Muscle of back (tissue), 11 donors: ENCODE measurements around the gene RIN1. TPM values are rescaled to one million over a fixed set of nuclear protein-coding genes. Genes with fewer than 3 reads are reported as not detected.
"Not testable (repeated sequence)": the region's sequence is repeated elsewhere in the genome, so short reads cannot be mapped to it uniquely, and the experiment has no call there.

Experiments used
- DNase-seq, 3 donors: peaks; one replicate each; pipeline versions ENCODE4 v3.0.0 to v3.0.0-alpha.2; 2013
- polyA plus RNA-seq, 10 donors: library from polyadenylated mRNA; unstranded; fragments of 120-200 nt; gene quantifications; one replicate each; pipeline ENCODE4 v1.2.1, GENCODE V29; 2013; ENCODE audit not compliant: insufficient read length in 10 of 10

Gene RIN1
- polyA plus RNA-seq, 10 donors: 3.9 to 8.1 (median 6.0) TPM

DNA sequence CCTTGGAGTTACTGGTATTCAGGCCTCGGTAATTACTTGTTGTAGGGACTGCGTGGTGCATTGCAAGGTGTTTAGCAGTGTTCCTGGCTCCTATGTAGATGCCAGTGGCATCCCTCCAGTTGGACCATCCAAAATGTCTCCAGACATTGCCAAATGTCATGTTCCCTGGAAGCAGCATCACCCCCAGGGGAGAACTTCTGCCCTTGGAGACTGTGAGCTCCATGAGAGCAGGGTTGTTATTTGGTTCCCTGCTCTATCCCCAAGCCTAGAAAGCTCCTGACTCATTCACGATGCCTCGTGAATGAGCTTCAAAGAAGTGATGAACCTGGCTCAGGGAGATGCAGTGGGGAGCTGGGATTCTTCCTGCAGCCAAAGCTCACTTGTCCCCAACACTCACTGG, 14.6 kb downstream of the RIN1 start:
- no peak for DNase-seq

DNA sequence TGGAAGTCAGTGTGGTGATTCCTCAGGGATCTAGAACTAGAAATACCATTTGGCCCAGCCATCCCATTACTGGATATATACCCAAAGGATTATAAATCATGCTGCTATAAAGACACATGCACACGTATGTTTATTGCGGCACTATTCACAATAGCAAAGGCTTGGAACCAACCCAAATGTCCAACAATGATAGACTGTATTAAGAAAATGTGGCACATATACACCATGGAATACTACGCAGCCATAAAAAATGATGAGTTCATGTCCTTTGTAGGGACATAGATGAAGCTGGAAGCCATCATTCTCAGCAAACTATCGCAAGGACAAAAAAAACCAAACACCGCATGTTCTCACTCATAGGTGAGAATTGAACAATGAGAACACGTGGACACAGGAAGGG, 15.5 kb downstream of the RIN1 start:
- not testable (repeated sequence) for DNase-seq

DNA sequence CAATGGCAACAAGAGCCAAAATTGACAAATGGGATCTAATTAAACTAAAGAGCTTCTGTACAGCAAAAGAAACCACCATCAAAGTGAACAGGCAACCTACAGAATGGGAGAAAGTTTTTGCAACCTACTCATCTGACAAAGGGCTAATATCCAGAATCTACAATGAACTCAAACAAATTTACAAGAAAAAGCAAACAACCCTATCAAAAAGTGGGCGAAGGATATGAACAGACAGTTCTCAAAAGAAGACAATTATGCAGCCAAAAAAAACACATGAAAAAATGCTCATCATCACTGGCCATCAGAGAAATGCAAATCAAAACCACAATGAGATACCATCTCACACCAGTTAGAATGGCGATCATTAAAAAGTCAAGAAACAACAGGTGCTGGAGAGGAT, 15.9 kb downstream of the RIN1 start:
- DNase-seq: not testable (repeated sequence)

DNA sequence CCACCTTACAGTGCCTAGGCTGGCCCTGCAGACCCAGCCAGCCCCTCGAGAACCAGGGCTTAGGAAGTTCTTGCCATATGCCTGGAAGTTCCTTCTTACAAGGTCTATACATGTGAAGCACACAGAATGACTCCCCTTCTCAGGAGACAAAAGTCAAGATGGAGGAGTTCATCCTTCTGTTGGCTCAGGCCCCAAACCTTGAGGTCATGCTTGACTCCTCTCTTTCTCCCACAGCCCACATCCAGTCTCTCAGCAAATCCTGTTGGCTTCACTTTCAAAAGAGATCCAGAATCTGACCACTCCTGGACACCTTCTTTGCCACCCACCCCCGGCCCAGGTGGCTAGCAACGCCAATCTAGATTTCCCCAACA, 17.6 kb downstream of the RIN1 start:
- DNase-seq: no peak

DNA sequence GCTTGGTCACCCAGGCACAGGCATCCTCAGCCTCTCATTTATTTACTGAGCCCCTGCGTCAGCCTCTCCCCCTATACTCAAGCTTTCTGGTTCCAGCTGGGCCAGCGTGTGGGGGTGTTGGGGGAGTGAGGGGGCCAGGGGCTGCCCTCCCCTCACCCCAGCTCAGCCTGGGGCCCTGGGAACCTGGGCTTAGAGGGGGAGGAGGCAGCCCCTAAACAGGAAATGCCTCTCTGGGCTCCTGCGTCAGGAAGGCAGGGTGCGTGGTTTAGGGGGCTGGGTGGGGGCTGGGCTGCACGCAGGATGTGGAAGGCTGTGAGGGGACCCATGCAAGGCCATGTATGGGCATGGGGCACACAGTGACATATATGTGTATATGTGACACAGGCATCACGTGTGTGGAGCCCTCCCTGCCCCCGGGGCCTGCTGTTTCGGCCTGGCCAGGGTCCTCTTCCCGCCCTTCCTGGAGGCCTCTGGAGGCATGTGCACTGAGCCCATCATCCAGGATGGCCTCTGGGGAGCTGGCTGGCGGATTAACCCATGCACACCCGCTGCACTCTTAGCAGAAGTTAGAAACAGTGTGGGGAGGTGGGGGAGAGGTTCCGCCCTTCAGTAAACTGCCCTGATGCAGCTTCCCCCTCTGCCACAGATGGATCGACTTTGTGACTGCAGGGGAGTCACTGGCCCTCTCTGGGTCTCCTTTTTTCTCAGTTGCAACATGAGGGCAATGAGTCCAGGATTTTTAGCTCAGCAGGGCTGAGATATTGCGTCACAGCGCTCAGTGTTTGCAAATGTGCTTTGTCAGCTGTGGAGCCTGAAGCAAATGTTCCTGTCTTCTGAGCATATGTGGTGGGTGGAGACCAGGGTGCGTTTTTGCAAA, 18.3 kb downstream of the RIN1 start:
- DNase-seq: peak; percentile 47 to 80 (median 77)

- peak; percentile 60 to 86 (median 64) for DNase-seq
Measured at GRCh38 chr11:66317322-66317722, 18.9 kb downstream of the RIN1 start.

DNA sequence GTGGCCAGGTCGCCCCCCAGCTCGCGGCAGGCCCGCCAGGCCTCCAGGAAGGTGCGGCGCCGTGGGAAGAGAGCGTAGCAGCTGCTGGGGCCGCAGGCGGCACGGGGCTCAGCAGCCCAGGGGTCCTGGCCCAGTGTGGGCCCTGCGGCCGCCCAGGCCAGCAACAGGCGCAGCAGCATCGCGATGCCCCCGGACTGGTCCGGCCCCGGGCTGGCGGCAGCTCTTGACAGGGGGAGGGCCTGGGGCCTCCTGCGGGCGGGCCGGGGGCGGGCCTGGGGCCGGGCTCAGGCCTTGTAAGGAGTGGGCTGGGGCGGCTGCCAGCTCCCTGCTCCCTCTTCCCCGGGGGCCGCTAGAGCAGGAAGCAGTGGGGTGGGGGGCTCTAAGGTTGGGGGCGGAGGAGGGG, 19.4 kb downstream of the RIN1 start, which contains the start of gene CD248:
CD248 (minus strand) TSS at position 196 of the 403 bp plus-strand sequence; CDS start at position 179, 17 bp downstream.
- peak; percentile 86 to 94 (median 90) for DNase-seq

DNA sequence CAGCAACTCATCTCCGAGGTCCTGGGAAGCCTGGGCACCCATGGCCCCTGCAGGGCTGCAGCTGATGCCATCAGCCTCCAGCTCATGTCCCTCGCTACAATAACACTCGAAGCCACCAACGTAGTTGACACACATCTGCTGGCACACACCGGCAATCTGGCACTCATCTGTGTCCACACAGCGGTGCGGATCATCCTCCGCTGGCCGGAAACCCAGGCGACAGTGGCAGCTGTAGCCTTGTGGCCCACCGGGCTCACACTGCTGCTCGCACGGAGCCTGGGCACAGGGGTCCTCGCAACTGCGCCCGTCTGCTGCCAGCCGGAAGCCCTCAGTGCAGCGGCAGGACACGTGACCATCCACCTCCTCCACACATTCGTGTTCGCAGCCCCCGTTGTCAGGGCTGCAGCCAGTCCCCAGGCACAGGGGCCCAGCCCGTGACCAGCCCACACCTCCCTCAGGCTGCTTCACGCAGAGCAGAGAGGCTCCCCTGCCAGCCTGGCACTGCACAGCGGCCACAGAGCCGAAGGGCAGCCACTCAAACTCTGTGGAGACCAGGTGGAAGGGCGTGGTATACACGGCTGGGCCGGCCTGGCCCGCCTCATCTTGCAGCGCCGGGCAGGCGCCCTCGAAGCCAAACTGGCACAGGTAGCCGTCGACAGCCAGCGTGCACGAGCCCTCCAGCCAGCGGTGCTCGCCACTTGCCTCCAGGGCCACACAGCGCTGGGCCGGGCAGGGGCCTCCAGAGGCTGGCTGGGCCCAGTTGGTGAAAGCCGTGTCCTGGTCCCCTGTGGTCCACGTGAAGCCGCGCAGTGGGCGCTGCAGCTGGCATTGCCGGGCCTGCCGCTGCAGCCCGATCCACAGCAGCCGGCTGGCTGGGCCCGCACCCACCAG, 20.1 kb downstream of the RIN1 start:
- DNase-seq: peak in 1 of 3 donors; percentile 42

GRCh38 chr11:66315498-66315885, 20.7 kb downstream of the RIN1 start:
- no peak for DNase-seq

DNA sequence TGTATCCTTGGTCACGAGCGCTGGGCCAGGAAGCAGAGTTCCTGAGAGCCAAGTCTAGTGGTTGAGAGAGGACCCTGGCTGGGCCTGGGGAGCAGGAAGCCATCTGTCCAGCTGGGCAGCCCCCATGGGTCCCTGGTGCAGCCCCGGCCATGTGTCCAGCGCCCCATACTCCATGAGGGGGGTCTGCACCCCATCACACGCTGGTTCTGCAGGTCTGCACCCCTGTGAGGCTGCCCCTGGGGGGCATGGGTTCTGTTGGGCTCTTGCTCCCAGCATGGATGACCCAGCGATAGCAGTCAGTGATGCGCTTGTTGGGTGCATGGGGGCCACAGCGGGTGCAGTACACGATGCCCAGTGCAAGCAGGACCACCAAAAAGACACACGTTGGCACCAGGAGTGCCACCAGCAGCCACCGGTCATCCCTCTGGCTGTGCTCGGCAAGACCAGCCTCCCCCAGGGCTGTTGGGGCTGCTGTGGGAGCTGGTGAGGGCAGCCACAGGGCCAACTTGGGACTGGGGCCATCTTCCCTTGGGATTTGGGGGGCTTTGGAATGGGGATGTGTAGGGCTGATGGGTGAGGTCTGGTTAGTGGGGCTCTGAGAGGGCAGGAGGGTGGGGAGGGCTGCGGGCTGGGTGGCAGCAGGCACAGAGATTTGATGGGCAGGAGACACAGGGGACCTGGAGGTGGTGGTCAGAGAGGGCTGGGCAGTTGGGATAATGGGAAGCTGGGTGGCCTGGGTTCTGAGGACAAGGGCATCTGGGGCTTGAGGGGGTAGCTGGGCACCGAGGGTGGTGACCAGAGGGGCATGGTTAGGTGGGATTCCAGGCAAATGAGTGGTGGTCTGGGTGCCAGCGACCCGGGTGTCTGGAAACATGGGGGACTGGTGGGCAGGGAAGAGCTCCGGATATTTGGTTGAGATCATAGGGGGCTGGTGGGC, 21.4 kb downstream of the RIN1 start:
- no peak for DNase-seq

DNA sequence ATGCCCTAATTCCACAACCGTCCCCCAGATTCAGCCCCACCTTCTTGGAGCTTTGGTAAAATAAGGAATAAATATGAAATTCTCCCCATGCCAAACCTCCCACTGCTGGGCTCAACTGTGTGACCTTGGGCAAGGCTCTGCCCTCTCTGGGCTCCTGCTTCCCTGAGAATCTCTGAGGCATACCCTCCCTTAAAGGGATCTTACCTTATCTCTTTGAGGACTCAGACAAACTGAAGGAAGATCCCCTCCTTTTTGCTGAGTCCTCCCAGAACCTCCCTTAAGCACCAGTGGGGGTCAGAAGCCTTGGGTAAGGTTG, 22.1 kb downstream of the RIN1 start:
- no peak for DNase-seq

- DNase-seq: peak in 2 of 3 donors; percentile 85 to 97
Measured at GRCh38 chr11:66313321-66314185, 22.7 kb downstream of the RIN1 start.

GRCh38 chr11:66312549-66313320, 23.5 kb downstream of the RIN1 start:
- peak; percentile 98 to 99 (median 99) for DNase-seq

DNA sequence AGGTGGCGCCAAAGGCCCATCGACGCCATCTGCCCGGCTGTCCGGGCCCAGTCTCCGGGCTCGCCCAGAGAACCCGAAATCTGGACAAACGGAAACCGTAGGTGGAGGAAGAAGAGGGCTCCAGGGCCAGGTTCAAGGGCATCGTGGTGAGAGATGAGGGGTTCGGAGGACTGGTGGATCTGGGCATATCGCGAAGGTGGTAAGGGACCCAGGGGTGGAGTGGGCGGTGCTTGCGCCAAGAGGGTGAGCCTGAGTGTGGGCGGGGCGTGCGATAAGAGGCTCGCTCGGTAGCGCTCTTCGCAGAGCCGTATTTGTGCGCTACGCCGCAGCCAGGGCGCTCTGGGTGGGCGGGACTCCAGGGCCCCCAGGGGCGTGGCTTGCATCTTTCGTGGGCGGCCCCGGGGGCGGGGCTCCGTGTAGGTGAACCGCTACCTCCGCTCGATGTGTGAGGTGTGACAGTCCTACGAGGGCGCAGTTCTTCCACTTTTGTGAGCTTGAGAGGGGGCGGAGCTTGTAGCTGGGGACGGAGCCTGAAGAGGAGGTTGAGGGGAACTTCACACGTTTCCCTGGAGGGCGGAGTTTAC, 24.2 kb downstream of the RIN1 start:
- DNase-seq: peak; percentile 89 to 98 (median 93)

DNA sequence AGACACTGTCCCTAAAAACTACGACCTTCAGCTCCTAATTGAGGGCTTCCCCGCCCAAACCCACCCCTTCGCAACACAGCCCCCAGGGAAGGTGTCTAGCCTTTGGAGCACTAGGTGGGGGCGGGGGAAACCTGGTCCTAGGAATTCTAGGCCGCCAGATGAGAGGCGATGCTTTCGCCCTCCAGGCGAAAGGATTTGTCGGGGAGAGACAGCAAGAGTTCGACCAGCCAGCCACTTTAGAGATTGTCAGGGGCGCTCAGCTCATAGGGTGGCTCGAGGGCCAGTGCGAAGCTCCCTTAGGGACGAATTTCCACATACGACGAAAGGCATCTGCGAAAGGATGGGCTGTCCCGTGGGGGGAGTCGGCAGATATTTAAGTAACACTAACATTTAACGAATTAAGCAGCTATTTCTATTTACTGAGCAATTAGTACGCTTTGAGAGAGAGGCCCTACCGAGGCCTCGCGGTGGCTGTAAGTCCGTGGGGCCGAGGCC, 24.7 kb downstream of the RIN1 start:
- no peak for DNase-seq

- not testable (repeated sequence) for DNase-seq
Measured at GRCh38 chr11:66310803-66311440, 25.3 kb downstream of the RIN1 start.

- DNase-seq: no peak
Measured at GRCh38 chr11:66310324-66310723, 25.9 kb downstream of the RIN1 start.

GRCh38 chr11:66309475-66309874, 26.8 kb downstream of the RIN1 start:
- DNase-seq: no peak

GRCh38 chr11:66302656-66303055, 33.6 kb downstream of the RIN1 start:
- DNase-seq: no peak
